Small intestine (tissue), 7 donors: ENCODE measurements around the gene PLXNC1. TPM values are rescaled to one million over a fixed set of nuclear protein-coding genes. Genes with fewer than 3 reads are reported as not detected.
A peak's percentile ranks its signal among the peaks of the same experiment; 100 is the strongest.

Experiments
- DNase-seq, 2 donors: peaks; one replicate each; pipeline versions ENCODE4 v3.0.0 to v3.0.0-alpha.2; 2013
- FAIRE-seq: peaks from 2 replicates; lab custom pipeline; 2012; peaks lifted over from hg19 to GRCh38; lab: Jason Lieb, UNC
- H3K27ac ChIP-seq, 3 donors: one replicate each; pipeline ENCODE4 v1.5.1; 2013; ENCODE audit warnings: low read length in 2 of 3, mild to moderate bottlenecking in 2 of 3, control low read depth in 1 of 3, inconsistent platforms in 1 of 3, low read depth in 1 of 3, moderate library complexity in 1 of 3
- H3K27me3 ChIP-seq, 3 donors: one replicate each; pipeline ENCODE4 v1.6.1; 2013; ENCODE audit warnings: low read length in 3 of 3, inconsistent platforms in 1 of 3; ENCODE audit not compliant: control insufficient read depth in 3 of 3, insufficient read depth in 3 of 3
- H3K36me3 ChIP-seq, 3 donors: one replicate each; pipeline ENCODE4 v1.6.1; 2013; ENCODE audit warnings: low read length in 3 of 3, inconsistent platforms in 1 of 3, low read depth in 1 of 3, mild to moderate bottlenecking in 1 of 3, moderate library complexity in 1 of 3; ENCODE audit not compliant: control insufficient read depth in 3 of 3, insufficient read depth in 2 of 3
- H3K4me1 ChIP-seq, 3 donors: one replicate each; pipeline ENCODE4 v1.6.1; 2013; ENCODE audit warnings: low read length in 2 of 3, inconsistent platforms in 1 of 3, low read depth in 1 of 3, mild to moderate bottlenecking in 1 of 3, moderate library complexity in 1 of 3; ENCODE audit not compliant: control insufficient read depth in 3 of 3, insufficient read depth in 2 of 3
- H3K4me3 ChIP-seq, 3 donors: one replicate each; pipeline ENCODE4 v1.5.1; 2013; ENCODE audit warnings: low read length in 3 of 3, control low read depth in 1 of 3, inconsistent platforms in 1 of 3, low read depth in 1 of 3, mild to moderate bottlenecking in 1 of 3, moderate library complexity in 1 of 3
- H3K9me3 ChIP-seq, 2 donors: one replicate each; pipeline ENCODE4 v1.6.1; 2013; ENCODE audit warnings: low read depth in 1 of 2, low read length in 1 of 2; ENCODE audit not compliant: control insufficient read depth in 2 of 2, insufficient read depth in 1 of 2
- WGBS, 3 donors: extraction: QIAGEN DNeasy Blood & Tissue Kit; methylation state at CpG; one replicate each; pipeline ENCODE4 v1.1.7; 2013; 5-methylcytosine and 5-hydroxymethylcytosine counted together
- polyA plus RNA-seq, 4 donors: library from polyadenylated mRNA; stranded (reverse) in 3 of 4; unstranded in 1 of 4; fragments of 200-250 nt in 3 of 4; fragments of 120-200 nt in 1 of 4; gene quantifications; one replicate each; pipeline versions ENCODE4 v1.2.1 to v1.2.3, GENCODE V29; 2013
- donor health status: healthy with polysubstance abuse.
- donor health status: control.
- donor health status: control.
- donor health status: Bipolar disorder and iron deficiency.
- donor health status: healthy.

Gene PLXNC1
- polyA plus RNA-seq, 4 donors: 0.22 to 20.5 (median 1.2) TPM

DNA sequence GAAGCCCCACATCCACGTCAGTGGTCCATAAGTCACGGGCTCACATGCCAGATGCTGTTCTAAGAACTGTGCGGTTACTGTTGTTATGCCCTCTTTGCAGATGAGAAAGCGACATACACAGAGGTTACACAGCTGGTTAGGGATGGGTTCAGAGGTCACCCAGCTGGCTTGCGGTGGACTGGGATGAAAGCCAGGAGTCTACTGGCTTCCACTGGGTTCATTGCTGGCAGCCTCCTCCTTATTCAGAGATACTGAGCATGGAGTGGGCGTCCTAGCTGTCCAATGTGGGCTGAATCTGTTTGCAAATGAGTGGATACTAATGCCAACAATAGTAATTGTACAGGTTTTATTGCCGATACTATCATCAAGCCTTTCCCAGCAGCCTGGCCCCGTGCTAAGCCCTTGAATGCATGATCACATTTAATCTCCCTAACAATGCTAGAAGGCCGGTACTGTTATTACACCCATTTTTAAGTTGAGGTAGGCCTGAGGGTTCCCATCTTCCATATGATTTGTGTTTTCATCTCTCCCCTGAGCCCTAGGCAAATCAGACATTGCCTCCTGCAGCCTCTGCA, 129.1 kb downstream of the PLXNC1 start:
- Histone ChIP-seq H3K9me3 (no peaks in the 10 kb centered on the region), H3K4me3 (no peak overlapping the region), H3K4me1 (peaks cover 0 to 2% (median 0%) of the 10 kb centered on the region in 3 donors), H3K27me3 (no peaks in the 10 kb centered on the region), H3K27ac (no peak overlapping the region), H3K36me3 (peaks cover 0 to 42% (median 0%) of the 10 kb centered on the region in 3 donors)
- 60 to 83% (median 75%) methylated on average over 9 of the region's 9 CpGs for WGBS, 3 donors
- peak in 1 of 2 donors; percentile 51 for DNase-seq
- no peak for FAIRE-seq

DNA sequence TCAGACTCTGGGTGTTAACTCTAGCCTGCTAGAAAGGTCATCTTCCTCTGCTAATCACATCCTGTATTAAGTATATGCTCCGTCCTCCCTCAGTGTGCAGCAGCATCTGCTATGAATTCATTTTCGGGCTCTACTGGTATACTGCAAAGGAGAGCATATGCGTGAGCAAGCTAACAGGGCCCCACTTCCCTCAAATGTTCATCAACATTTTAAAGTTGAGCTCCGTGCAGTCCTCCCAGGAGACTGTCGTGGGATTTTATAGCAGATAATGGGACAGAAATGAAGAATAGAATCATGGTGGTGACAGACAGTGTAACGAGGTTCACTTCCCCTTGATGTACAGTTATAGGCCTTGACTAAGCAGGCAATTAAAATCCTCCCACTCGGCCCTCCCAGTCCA, 131.7 kb downstream of the PLXNC1 start:
- no peak for FAIRE-seq
- Histone ChIP-seq H3K4me3 (no peak overlapping the region), H3K27me3 (no peaks in the 10 kb centered on the region), H3K9me3 (no peaks in the 10 kb centered on the region), H3K4me1 (peaks cover 0 to 2% (median 0%) of the 10 kb centered on the region in 3 donors), H3K27ac (no peak overlapping the region), H3K36me3 (peaks cover 0 to 45% (median 0%) of the 10 kb centered on the region in 3 donors)
- WGBS, 3 donors: 90 to 92% (median 91%) methylated on average over 7 of the region's 7 CpGs
- no peak for DNase-seq

DNA sequence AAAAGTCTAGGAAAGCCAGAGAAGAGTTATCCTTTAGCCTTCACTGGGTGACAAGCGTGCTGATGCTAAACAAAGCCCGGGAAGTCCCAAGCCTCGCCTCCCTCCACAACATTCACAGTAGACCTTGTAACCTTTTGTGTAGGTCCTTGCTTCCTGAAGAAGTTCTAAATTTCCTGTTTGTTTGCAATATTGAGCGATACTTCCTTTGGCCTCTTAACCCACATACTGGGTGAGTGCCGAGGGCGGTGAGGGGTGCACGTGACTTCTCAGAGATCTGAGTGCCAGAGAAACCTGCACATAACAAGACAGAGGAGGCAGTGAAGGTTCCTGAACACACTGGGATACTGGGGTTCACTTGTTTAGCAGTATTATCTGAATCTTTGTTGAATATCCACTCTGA, 134.3 kb downstream of the PLXNC1 start:
- Histone ChIP-seq H3K4me3 (no peak overlapping the region), H3K36me3 (peaks cover 0 to 45% (median 0%) of the 10 kb centered on the region in 3 donors), H3K9me3 (no peaks in the 10 kb centered on the region), H3K4me1 (peaks cover 0 to 9% (median 2%) of the 10 kb centered on the region in 3 donors), H3K27me3 (no peaks in the 10 kb centered on the region), H3K27ac (peak overlapping the region in 1 of 3 donors; percentile 28)
- DNase-seq: peak in 1 of 2 donors; percentile 34
- FAIRE-seq: no peak
- 55 to 73% (median 56%) methylated on average over 7 of the region's 7 CpGs for WGBS, 3 donors

DNA sequence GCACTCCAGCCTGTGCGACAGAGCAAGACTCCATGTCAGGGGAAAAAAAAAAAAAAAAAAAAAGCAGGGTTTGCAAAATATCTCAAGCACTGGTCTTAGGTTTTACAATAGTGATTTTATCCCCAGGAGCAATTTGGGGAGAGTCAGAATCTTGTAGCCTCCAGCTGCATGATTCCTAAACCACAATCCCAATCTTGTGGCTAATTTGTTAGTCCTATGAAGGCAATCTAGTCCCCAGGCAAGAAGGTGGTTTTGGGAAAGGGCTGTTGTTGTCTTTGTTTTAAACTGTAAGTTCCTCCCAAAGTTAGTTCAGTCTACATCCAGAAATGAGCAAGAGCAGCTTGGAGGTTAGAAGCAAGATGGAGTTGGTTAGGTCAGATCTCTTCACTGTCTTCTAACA, 135.7 kb downstream of the PLXNC1 start:
- H3K4me1 ChIP-seq: peaks cover 0 to 10% (median 0%) of the 10 kb centered on the region in 3 donors
- 91 to 100% (median 93%) methylated on average over 1 of the region's 1 CpG for WGBS, 3 donors
- H3K4me3 ChIP-seq: no peak overlapping the region
- no peak overlapping the region for H3K27ac ChIP-seq
- DNase-seq (no peak), FAIRE-seq (no peak)
- no peaks in the 10 kb centered on the region for H3K27me3 ChIP-seq
- H3K9me3 ChIP-seq: no peaks in the 10 kb centered on the region
- peaks cover 0 to 55% (median 0%) of the 10 kb centered on the region in 3 donors for H3K36me3 ChIP-seq

DNA sequence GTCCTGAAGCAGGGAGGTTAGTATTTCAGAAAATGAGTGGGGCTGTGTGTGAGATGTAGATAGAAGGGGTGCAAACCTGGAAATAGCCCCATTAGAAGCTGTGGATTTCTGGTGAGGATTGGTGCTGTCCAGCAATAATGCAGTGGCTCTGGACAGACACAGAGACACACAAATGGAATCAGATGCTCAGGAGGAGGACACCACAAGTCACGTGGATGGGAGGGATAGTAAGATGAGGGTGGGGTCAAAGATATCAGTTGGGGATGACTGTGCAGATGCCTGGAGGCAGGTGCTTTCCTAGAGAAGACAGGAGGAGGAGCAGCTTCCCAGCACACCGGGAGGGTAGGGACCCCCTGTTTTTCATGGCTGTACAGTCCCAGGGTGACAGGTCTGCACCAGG, 136.5 kb downstream of the PLXNC1 start:
- FAIRE-seq (no peak), DNase-seq (no peak)
- peaks cover 0 to 51% (median 0%) of the 10 kb centered on the region in 3 donors for H3K36me3 ChIP-seq
- no peak overlapping the region for H3K27ac ChIP-seq
- no peak overlapping the region for H3K4me3 ChIP-seq
- no peaks in the 10 kb centered on the region for H3K27me3 ChIP-seq
- H3K4me1 ChIP-seq: peaks cover 0 to 10% (median 0%) of the 10 kb centered on the region in 3 donors
- 42 to 67% (median 56%) methylated on average over 2 of the region's 2 CpGs for WGBS, 3 donors
- no peaks in the 10 kb centered on the region for H3K9me3 ChIP-seq

DNA sequence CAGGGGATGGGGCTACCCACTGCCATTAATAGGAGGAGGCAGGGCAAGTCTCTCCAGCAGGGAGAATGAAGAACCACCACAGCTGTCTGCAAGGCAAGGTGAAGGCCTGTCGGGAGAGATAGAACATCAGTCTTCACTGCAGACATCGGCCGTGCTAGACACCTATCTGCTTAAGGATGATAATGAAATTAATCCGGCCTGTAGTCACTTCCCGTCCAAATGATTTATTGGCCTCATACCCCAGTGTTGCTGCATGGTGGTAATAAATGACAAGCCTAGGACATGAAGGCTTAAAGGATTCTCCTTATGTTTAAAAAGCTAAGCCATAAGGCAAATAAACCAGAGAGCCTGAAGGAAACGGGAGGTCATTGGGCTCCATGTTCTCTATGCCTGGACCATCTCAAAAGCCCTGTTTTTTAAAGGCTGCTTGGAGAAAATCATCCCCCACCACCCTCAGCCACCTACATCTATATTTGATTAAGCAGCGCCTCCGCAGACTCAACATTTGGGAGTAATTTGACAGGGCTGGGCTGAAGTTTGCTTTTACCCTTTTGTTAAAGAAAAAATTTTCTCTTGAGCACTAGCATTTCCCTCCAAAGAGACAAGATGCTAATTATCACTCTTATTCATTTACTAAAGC, 137.7 kb downstream of the PLXNC1 start:
- 89 to 93% (median 89%) methylated on average over 8 of the region's 8 CpGs for WGBS, 3 donors
- no peak overlapping the region for H3K27ac ChIP-seq
- H3K27me3 ChIP-seq: no peaks in the 10 kb centered on the region
- H3K4me1 ChIP-seq: peaks cover 0 to 10% (median 0%) of the 10 kb centered on the region in 3 donors
- H3K4me3 ChIP-seq: no peak overlapping the region
- peaks cover 0 to 43% (median 0%) of the 10 kb centered on the region in 3 donors for H3K36me3 ChIP-seq
- FAIRE-seq: no peak
- H3K9me3 ChIP-seq: no peaks in the 10 kb centered on the region
- no peak for DNase-seq

DNA sequence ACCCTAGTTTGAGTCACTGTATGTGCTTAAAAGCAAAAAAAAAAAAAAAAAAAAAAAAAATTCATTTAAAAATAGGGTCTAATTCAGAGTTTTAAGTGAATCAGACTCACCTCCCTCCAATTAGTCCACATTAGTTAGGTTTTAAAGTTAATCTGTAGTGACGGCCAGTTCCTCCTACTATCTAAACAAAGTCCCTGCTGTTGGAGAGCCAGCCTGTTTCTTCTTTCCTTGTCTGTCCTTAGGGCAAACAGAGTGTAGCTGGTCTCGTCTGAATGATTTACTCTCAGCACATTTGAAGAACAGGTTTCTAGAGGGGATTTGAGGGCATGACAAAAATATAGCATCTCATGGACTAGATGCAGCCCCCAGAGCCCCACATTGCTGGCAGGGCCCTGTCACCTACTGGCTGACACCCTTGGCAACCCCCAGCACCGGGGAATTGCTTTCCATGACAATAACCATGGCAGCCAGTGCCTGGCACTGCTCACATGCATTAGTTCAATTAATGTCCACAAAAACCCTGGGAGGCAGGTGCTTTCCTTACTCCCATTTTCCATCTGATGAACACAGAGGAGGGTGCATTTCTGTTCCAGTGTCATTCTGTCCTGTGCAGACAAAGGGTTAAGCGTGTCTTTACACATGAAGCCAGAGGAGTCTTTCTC, 138.3 kb downstream of the PLXNC1 start:
- peaks cover 0 to 10% (median 0%) of the 10 kb centered on the region in 3 donors for H3K4me1 ChIP-seq
- H3K9me3 ChIP-seq: no peaks in the 10 kb centered on the region
- H3K27ac ChIP-seq: no peak overlapping the region
- H3K27me3 ChIP-seq: no peaks in the 10 kb centered on the region
- DNase-seq (no peak), FAIRE-seq (no peak)
- H3K36me3 ChIP-seq: peaks cover 0 to 39% (median 0%) of the 10 kb centered on the region in 3 donors
- 70 to 82% (median 80%) methylated on average over 4 of the region's 4 CpGs for whole genome bisulfite sequencing, 3 donors
- H3K4me3 ChIP-seq: no peak overlapping the region

DNA sequence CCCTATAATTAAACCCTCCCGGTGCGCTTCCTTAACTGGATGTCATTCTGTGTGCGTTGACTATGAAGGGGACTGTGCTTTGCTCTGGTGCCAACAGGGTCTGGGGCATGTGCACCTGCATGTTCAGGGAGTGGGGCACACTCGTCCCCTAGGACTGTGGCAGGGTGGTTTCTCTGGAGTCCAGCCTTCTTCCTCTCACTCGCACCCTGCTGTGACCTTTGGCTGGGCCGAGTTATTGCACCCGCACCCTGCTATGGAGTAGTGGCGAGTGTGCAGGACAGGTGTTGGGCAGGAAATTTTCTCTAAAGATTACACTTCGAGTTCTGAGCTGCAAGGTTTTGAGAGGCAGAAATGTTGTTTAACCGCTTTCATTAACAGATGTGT, 138.9 kb downstream of the PLXNC1 start:
- FAIRE-seq: no peak

More for the DNA sequence above, 138.9 kb downstream of the PLXNC1 start:
- 34 to 63% (median 41%) methylated on average over 10 of the region's 10 CpGs for WGBS, 3 donors
- no peaks in the 10 kb centered on the region for H3K27me3 ChIP-seq
- H3K4me1 ChIP-seq: peaks cover 0 to 10% (median 0%) of the 10 kb centered on the region in 3 donors
- DNase-seq: peak in 1 of 2 donors; percentile 56
- H3K36me3 ChIP-seq: peaks cover 0 to 38% (median 0%) of the 10 kb centered on the region in 3 donors
- no peaks in the 10 kb centered on the region for H3K9me3 ChIP-seq
- H3K4me3 ChIP-seq: no peak overlapping the region
- no peak overlapping the region for H3K27ac ChIP-seq
